HG03064 (cell line): ENCODE results near the gene SH3PXD2B.
"Not testable (repeated sequence)": the region's sequence is repeated elsewhere in the genome, so short reads cannot be mapped to it uniquely, and the experiment has no call there.

Source experiments
- ATAC-seq: cut with Tn5 transposase; IDR thresholded peaks from one replicate; pipeline ENCODE4 v1.9.1; 2021; ENCODE audit warnings: low read depth; ENCODE audit not compliant: unreplicated experiment

The SH3PXD2B gene

GRCh38 chr5:172403817-172404216 lies 50.5 kb downstream of the SH3PXD2B start:
- no peak for ATAC-seq

- no peak for ATAC-seq
These were observed 51.0 kb downstream of the SH3PXD2B start for GRCh38 chr5:172403189-172403796.

- no peak for ATAC-seq
These were observed 51.7 kb downstream of the SH3PXD2B start for GRCh38 chr5:172402531-172403188.

GRCh38 chr5:172402031-172402430 lies 52.3 kb downstream of the SH3PXD2B start:
- ATAC-seq = not testable (repeated sequence)

- ATAC-seq = no peak
These were observed 54.5 kb downstream of the SH3PXD2B start for GRCh38 chr5:172399826-172400225.

GRCh38 chr5:172399336-172399735 lies 55.0 kb downstream of the SH3PXD2B start:
- ATAC-seq = no peak

- ATAC-seq = not testable (repeated sequence)
These were observed 55.7 kb downstream of the SH3PXD2B start for GRCh38 chr5:172398645-172399044.

- not testable (repeated sequence) for ATAC-seq
These were observed 57.3 kb downstream of the SH3PXD2B start for GRCh38 chr5:172396994-172397393.

- no peak for ATAC-seq
These were observed 58.1 kb downstream of the SH3PXD2B start for GRCh38 chr5:172396220-172396619.

- ATAC-seq = no peak
These were observed 58.8 kb downstream of the SH3PXD2B start for GRCh38 chr5:172395483-172395882.

GRCh38 chr5:172389578-172390112 lies 64.7 kb downstream of the SH3PXD2B start:
- ATAC-seq = no peak

- no peak for ATAC-seq
These were observed 66.0 kb downstream of the SH3PXD2B start for GRCh38 chr5:172388246-172388733.

- no peak for ATAC-seq
These were observed 68.6 kb downstream of the SH3PXD2B start for GRCh38 chr5:172385707-172386106.

GRCh38 chr5:172385010-172385563 lies 69.2 kb downstream of the SH3PXD2B start:
- ATAC-seq = no peak

GRCh38 chr5:172383191-172383802 lies 71.0 kb downstream of the SH3PXD2B start:
- no peak for ATAC-seq

- no peak for ATAC-seq
These were observed 73.2 kb downstream of the SH3PXD2B start for GRCh38 chr5:172380987-172381643.

GRCh38 chr5:172380301-172380986 lies 73.9 kb downstream of the SH3PXD2B start:
- ATAC-seq = no peak

- ATAC-seq = no peak
These were observed 74.8 kb downstream of the SH3PXD2B start for GRCh38 chr5:172379481-172379880.

GRCh38 chr5:172377856-172378255 lies 76.5 kb downstream of the SH3PXD2B start:
- no peak for ATAC-seq

- no peak for ATAC-seq
These were observed 76.9 kb downstream of the SH3PXD2B start for GRCh38 chr5:172377438-172377837.
